ENCODE data around the gene NUP155. TPM values are rescaled to one million over a fixed set of nuclear protein-coding genes. Genes with fewer than 3 reads are reported as not detected.
A peak's percentile ranks its signal among the peaks of the same experiment; 100 is the strongest.

The NUP155 gene
- total and polyA plus RNA-seq, 2 of the 4 experiments (the other 2 are of a cell fraction), result 7.5 to 43.9 TPM

- H2AFZ ChIP-seq (replicated peaks; ENCODE audit: low read length, poor library complexity), result no peak overlapping the region
- peaks cover 10% of the 10 kb centered on the region for H3K36me3 ChIP-seq (ENCODE audit: control insufficient read depth, insufficient read depth, low read length)
- H3K9me1 ChIP-seq (ENCODE audit: insufficient read depth, low read length), result peaks cover 2% of the 10 kb centered on the region; the same call in 1 of the 2 replicates
- no peak overlapping the region for H3K4ac ChIP-seq (ENCODE audit: low read depth, low read length)
- 100% methylated on average over 1 of the region's 4 CpGs; no CpG with 5 or more reads in 1 of the 2 experiments for WGBS, 2 experiments (ENCODE audit: extremely low coverage in 2 of 2, insufficient read length in 1 of 2)
- H3K79me1 ChIP-seq (ENCODE audit: low read depth in 1 of 2, low read length in 2 of 2), result peaks cover 0 to 4% of the 10 kb centered on the region in 2 experiments; a peak in 1 of 4 replicates
- intact Hi-C loops (cut with micrococcal nuclease) (no loop called here), in situ Hi-C loops (cut with MboI; ENCODE audit: low sequenced_read_pairs) (no loop called here), dilution Hi-C loops (cut with HindIII; ENCODE audit: low sequenced_read_pairs, unreplicated experiment) (loop anchor here (25.0 kb wide), 1 partner anchor 787 kb away; no protein-coding TSS in a partner anchor)
- no peak overlapping the region; the same call in 1 of the 2 replicates for H3K4me2 ChIP-seq (ENCODE audit: low read depth, low read length)
- no peak overlapping the region for H2BK20ac ChIP-seq (ENCODE audit: low read depth, low read length)
- TF ChIP-seq SMC3 (IDR thresholded peaks at IDR 0.05; ENCODE audit: low read depth, low read length) (no peak), USF2 (IDR thresholded peaks at IDR 0.05; ENCODE audit: low read depth, low read length) (no peak), MAZ (IDR thresholded peaks at IDR 0.05; ENCODE audit: borderline replicate concordance, low read depth, low read length) (no peak), RCOR1 (IDR thresholded peaks at IDR 0.05; ENCODE audit: insufficient replicate concordance, low read length) (no peak), RFX5 (IDR thresholded peaks at IDR 0.05; ENCODE audit: low read depth, low read length) (no peak), POLR2A (IDR thresholded peaks at IDR 0.05; ENCODE audit: low read depth, low read length) (no peak), CHD1 (IDR thresholded peaks at IDR 0.05; ENCODE audit: low read depth, low read length) (no peak), MXI1 (IDR thresholded peaks at IDR 0.05; ENCODE audit: borderline replicate concordance, low read depth, low read length) (no peak), BHLHE40 (IDR thresholded peaks at IDR 0.05; ENCODE audit: low read depth, low read length) (no peak), CEBPB (IDR thresholded peaks at IDR 0.05; ENCODE audit: low read depth, low read length) (no peak), NFE2L2 (IDR thresholded peaks at IDR 0.05; ENCODE audit: low read depth, low read length) (no peak)
- TF ChIP-seq, protein P1, sequence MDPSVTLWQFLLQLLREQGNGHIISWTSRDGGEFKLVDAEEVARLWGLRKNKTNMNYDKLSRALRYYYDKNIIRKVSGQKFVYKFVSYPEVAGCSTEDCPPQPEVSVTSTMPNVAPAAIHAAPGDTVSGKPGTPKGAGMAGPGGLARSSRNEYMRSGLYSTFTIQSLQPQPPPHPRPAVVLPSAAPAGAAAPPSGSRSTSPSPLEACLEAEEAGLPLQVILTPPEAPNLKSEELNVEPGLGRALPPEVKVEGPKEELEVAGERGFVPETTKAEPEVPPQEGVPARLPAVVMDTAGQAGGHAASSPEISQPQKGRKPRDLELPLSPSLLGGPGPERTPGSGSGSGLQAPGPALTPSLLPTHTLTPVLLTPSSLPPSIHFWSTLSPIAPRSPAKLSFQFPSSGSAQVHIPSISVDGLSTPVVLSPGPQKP (IDR thresholded peaks at IDR 0.05; ENCODE audit: borderline replicate concordance, low read depth, low read length), result no peak
- H2BK5ac ChIP-seq (ENCODE audit: low read depth, low read length, poor library complexity, severe bottlenecking), result no peak overlapping the region
- H2BK120ac ChIP-seq (ENCODE audit: low read depth, low read length), result no peak overlapping the region
- no peak overlapping the region for H3K9ac ChIP-seq (ENCODE audit: low read depth, low read length)
- ChIA-PET POLR2A (ENCODE audit: unreplicated experiment) (no interaction called here), CTCF (no interaction called here)
- H2BK15ac ChIP-seq (ENCODE audit: low read depth, low read length), result no peak overlapping the region
- H4K8ac ChIP-seq (ENCODE audit: low read depth in 2 of 2, low read length in 2 of 2), result no peak overlapping the region
- peak; percentile 62 for DNase-seq
- no TSS peak for BruUV-seq (replicated peaks)
- H3K27me3 ChIP-seq (ENCODE audit: control insufficient read depth, insufficient read depth, low read length), result no peaks in the 10 kb centered on the region
- H3K4me3 ChIP-seq (ENCODE audit: insufficient read depth, low read depth, low read length), result no peak overlapping the region
- no peaks in the 10 kb centered on the region for H3K9me3 ChIP-seq (ENCODE audit: control insufficient read depth, insufficient read depth, low read length)
- H3K4me1 ChIP-seq (ENCODE audit: control insufficient read depth, insufficient read depth, low read length), result peaks cover 3% of the 10 kb centered on the region; the same call in 1 of the 2 replicates
- H4K5ac ChIP-seq (ENCODE audit: low read depth, low read length), result no peak overlapping the region
- no peak overlapping the region for H2AK5ac ChIP-seq (ENCODE audit: low read depth, low read length)
- no peak overlapping the region for H2AK9ac ChIP-seq (replicated peaks; ENCODE audit: low read depth, low read length, poor library complexity)
- H4K20me1 ChIP-seq (ENCODE audit: insufficient read depth, low read length), result no peaks in the 10 kb centered on the region; the same call in 1 of the 2 replicates
- no peak overlapping the region for H3K14ac ChIP-seq (replicated peaks; ENCODE audit: low read depth, low read length)
- no peak; the same call in 1 of the 2 replicates for ATAC-seq (ENCODE audit: low read depth)
- no peak overlapping the region for H3K27ac ChIP-seq (ENCODE audit: insufficient read depth, low read length)
- H3K18ac ChIP-seq (ENCODE audit: low read depth, low read length), result no peak overlapping the region
- no peak overlapping the region for H4K91ac ChIP-seq (ENCODE audit: insufficient read depth, low read depth, low read length)
- no peak overlapping the region for H3K56ac ChIP-seq (ENCODE audit: extremely low read depth, insufficient read depth, low read length)
- no peak overlapping the region for H3K23ac ChIP-seq (ENCODE audit: low read depth, low read length)
These were observed 29.6 kb upstream of the NUP155 start for GRCh38 chr5:37400501-37400900.

Measured in IMR-90 (cell line).